Measurements from ENCODE around the gene MICU2. TPM values are rescaled to one million over a fixed set of nuclear protein-coding genes. Genes with fewer than 3 reads are reported as not detected.

MICU2 gene
- total RNA-seq, 1 donor from 2014 or later, result 27.4 TPM

DNA sequence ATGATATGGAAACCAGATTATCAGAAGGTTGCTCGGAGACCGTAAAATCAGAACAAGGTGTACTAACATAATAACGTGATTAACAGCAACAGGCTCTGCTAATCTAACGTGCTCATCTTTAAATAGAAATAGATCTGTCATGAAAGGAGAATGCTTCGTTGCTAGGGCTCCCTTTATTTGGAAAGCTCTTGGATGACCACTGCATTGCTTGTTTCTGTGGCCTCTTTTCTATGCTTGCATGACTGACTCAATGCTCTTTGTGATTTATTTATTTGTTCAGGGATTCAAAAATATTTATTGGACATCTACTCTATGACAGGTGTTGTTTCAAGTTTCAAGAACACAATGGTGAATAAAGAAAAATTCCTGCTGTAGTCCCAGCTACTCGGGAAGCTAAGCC, 122.6 kb downstream of the MICU2 start:
- TF ChIP-seq, protein P1, sequence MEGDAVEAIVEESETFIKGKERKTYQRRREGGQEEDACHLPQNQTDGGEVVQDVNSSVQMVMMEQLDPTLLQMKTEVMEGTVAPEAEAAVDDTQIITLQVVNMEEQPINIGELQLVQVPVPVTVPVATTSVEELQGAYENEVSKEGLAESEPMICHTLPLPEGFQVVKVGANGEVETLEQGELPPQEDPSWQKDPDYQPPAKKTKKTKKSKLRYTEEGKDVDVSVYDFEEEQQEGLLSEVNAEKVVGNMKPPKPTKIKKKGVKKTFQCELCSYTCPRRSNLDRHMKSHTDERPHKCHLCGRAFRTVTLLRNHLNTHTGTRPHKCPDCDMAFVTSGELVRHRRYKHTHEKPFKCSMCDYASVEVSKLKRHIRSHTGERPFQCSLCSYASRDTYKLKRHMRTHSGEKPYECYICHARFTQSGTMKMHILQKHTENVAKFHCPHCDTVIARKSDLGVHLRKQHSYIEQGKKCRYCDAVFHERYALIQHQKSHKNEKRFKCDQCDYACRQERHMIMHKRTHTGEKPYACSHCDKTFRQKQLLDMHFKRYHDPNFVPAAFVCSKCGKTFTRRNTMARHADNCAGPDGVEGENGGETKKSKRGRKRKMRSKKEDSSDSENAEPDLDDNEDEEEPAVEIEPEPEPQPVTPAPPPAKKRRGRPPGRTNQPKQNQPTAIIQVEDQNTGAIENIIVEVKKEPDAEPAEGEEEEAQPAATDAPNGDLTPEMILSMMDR (IDR thresholded peaks at IDR 0.05), result no peak
- peaks cover 4% of the 10 kb centered on the region for H3K36me3 Mint-ChIP-seq (ENCODE audit: low read depth)
- peaks cover 15% of the 10 kb centered on the region for H3K4me1 Mint-ChIP-seq (ENCODE audit: low read depth)
- no peaks in the 10 kb centered on the region for H3K27me3 Mint-ChIP-seq (ENCODE audit: low read depth)
- H3K27ac Mint-ChIP-seq (ENCODE audit: unreplicated experiment), result no peak overlapping the region
- peaks cover 7% of the 10 kb centered on the region for H3K9me3 Mint-ChIP-seq (ENCODE audit: low read depth)
- H3K4me3 Mint-ChIP-seq (ENCODE audit: unreplicated experiment), result no peak overlapping the region
- DNase-seq (ENCODE audit: low spot score), result no peak

- Mint-ChIP-seq H3K27ac (ENCODE audit: unreplicated experiment) (peak overlapping the region; percentile 69), H3K4me1 (ENCODE audit: low read depth) (peaks cover 15% of the 10 kb centered on the region), H3K9me3 (ENCODE audit: low read depth) (peaks cover 1% of the 10 kb centered on the region), H3K36me3 (ENCODE audit: low read depth) (no peaks in the 10 kb centered on the region), H3K4me3 (ENCODE audit: unreplicated experiment) (peak overlapping the region; percentile 42), H3K27me3 (ENCODE audit: low read depth) (no peaks in the 10 kb centered on the region)
- no peak for DNase-seq (ENCODE audit: low spot score)
- TF ChIP-seq, protein P1 (IDR thresholded peaks at IDR 0.05), result peak; percentile 88
Observed at GRCh38 chr13:21478881-21479808, 124.8 kb downstream of the MICU2 start.

GRCh38 chr13:21476893-21477472, 127.0 kb downstream of the MICU2 start:
- Mint-ChIP-seq H3K4me1 (ENCODE audit: low read depth) (peaks cover 15% of the 10 kb centered on the region), H3K9me3 (ENCODE audit: low read depth) (no peaks in the 10 kb centered on the region), H3K4me3 (ENCODE audit: unreplicated experiment) (peak overlapping the region; percentile 59), H3K27ac (ENCODE audit: unreplicated experiment) (peak overlapping the region; percentile 1), H3K27me3 (ENCODE audit: low read depth) (no peaks in the 10 kb centered on the region), H3K36me3 (ENCODE audit: low read depth) (no peaks in the 10 kb centered on the region)
- no peak for DNase-seq (ENCODE audit: low spot score)
- TF ChIP-seq, protein P1 (IDR thresholded peaks at IDR 0.05), result peak; percentile 99

- no peak for DNase-seq (ENCODE audit: low spot score)
- H3K27ac Mint-ChIP-seq (ENCODE audit: unreplicated experiment), result no peak overlapping the region
- no peak overlapping the region for H3K4me3 Mint-ChIP-seq (ENCODE audit: unreplicated experiment)
- H3K9me3 Mint-ChIP-seq (ENCODE audit: low read depth), result peaks cover 12% of the 10 kb centered on the region
- peaks cover 15% of the 10 kb centered on the region for H3K4me1 Mint-ChIP-seq (ENCODE audit: low read depth)
- no peaks in the 10 kb centered on the region for H3K27me3 Mint-ChIP-seq (ENCODE audit: low read depth)
- peaks cover 7% of the 10 kb centered on the region for H3K36me3 Mint-ChIP-seq (ENCODE audit: low read depth)
- TF ChIP-seq, protein P1 (IDR thresholded peaks at IDR 0.05), result no peak
Observed at GRCh38 chr13:21475115-21475514, 128.9 kb downstream of the MICU2 start.

DNA sequence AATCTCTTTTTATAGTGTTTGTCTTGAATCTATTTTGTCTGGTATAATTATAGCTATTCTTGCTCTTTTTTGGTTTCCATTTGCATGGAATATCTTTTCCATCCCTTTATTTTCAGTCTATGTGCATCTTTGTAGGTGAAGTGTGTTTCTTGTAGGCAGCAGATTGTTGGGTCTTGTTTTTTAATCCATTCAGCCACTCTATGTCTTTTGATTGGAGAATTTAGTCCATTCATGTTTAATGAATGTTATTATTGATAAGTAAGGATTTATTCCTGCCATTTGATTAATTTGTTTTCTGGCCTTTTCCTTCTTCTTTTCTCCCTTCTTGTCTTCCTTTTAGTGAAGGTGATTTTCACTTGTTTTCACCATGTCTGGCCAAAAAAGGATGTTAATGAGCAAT, 133.2 kb downstream of the MICU2 start:
- H3K4me3 Mint-ChIP-seq (ENCODE audit: unreplicated experiment), result no peak overlapping the region
- peaks cover 10% of the 10 kb centered on the region for H3K36me3 Mint-ChIP-seq (ENCODE audit: low read depth)
- no peak overlapping the region for H3K27ac Mint-ChIP-seq (ENCODE audit: unreplicated experiment)
- H3K9me3 Mint-ChIP-seq (ENCODE audit: low read depth), result peaks cover 20% of the 10 kb centered on the region
- H3K27me3 Mint-ChIP-seq (ENCODE audit: low read depth), result peaks cover 3% of the 10 kb centered on the region
- no peaks in the 10 kb centered on the region for H3K4me1 Mint-ChIP-seq (ENCODE audit: low read depth)
- TF ChIP-seq, protein P1 (IDR thresholded peaks at IDR 0.05), result no peak
- no peak for DNase-seq (ENCODE audit: low spot score)

Measured in chondrocyte (in vitro differentiated cells).